Measurements from ENCODE around the gene PPP4R1.

The PPP4R1 gene

GRCh38 chr18:9597609-9598008 lies 16.8 kb downstream of the PPP4R1 start:
- Histone ChIP-seq H4K20me1 (peaks cover 40% of the 10 kb centered on the region), H3K36me3 (peaks cover 59% of the 10 kb centered on the region), H3K4me1 (no peaks in the 10 kb centered on the region), H3K27ac (no peak overlapping the region), H3K9ac (no peak overlapping the region), H3K4me3 (no peak overlapping the region), H3K27me3 (no peaks in the 10 kb centered on the region), H3K9me3 (peaks cover 58% of the 10 kb centered on the region), H3K4me2 (no peak overlapping the region)
- TF ChIP-seq Cebpa-rat (IDR thresholded peaks at IDR 0.05), result no peak

DNA sequence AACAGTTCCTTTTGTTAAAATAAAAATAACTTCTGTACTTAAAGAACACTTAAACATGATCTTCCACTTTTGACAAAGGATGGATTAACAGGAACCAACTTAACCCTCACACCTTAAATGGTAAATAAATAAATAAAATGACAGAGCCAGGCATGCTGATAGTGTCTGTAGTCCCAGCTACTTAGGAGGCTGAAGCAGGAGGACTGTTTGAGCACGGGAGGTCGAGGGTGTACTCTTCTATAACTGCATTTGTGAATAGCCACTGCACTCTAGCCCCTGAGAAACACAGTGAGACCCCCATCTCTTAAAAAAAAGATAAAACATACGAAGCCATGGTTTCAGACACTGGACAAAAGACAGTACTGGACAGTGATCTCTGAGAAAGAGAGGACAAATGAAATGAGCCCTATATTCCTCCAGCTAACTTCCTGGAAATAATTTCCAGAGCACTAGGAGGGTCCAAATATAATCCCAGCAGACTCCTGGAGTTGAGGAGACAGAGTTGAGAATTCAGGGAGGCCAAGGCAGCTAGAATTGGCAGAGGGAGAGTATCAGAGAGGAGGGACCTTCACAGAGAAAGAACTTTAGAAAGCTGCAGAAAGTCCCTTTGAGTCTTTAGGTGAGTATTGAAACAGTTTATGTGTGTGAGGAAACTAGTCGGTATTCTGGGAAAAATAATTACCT lies 17.4 kb downstream of the PPP4R1 start:
- H3K4me1 ChIP-seq, result no peaks in the 10 kb centered on the region
- H3K4me2 ChIP-seq, result no peak overlapping the region
- no peaks in the 10 kb centered on the region for H3K27me3 ChIP-seq
- H3K36me3 ChIP-seq, result peaks cover 61% of the 10 kb centered on the region
- H3K27ac ChIP-seq, result no peak overlapping the region
- H4K20me1 ChIP-seq, result peaks cover 40% of the 10 kb centered on the region
- no peak for TF ChIP-seq Cebpa-rat (IDR thresholded peaks at IDR 0.05)
- H3K9ac ChIP-seq, result no peak overlapping the region
- no peak overlapping the region for H3K4me3 ChIP-seq
- H3K9me3 ChIP-seq, result peaks cover 52% of the 10 kb centered on the region

DNA sequence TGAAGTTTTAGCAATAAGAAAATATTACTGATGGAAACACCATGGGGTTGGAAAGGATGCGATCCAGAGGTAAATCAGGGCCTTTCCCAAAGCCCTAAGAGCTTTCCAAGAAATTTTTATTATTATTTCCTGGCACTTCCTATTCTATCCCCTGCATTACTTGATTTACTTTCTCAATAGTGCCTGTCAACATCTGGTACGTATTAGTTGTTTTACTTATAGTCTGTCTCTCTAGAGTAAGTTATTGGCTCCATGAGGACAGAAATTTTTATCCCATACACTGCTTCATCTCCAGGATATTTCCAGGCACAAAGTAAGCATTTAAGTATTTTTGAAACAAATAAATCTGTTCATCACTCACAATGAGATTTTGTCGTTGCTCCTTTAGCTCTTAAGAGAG lies 18.1 kb downstream of the PPP4R1 start:
- H4K20me1 ChIP-seq, result peaks cover 40% of the 10 kb centered on the region
- no peak overlapping the region for H3K27ac ChIP-seq
- H3K4me2 ChIP-seq, result no peak overlapping the region
- H3K9ac ChIP-seq, result no peak overlapping the region
- no peaks in the 10 kb centered on the region for H3K4me1 ChIP-seq
- TF ChIP-seq Cebpa-rat (IDR thresholded peaks at IDR 0.05), result no peak
- H3K36me3 ChIP-seq, result peaks cover 64% of the 10 kb centered on the region
- H3K9me3 ChIP-seq, result peaks cover 45% of the 10 kb centered on the region
- no peak overlapping the region for H3K4me3 ChIP-seq
- no peaks in the 10 kb centered on the region for H3K27me3 ChIP-seq

DNA sequence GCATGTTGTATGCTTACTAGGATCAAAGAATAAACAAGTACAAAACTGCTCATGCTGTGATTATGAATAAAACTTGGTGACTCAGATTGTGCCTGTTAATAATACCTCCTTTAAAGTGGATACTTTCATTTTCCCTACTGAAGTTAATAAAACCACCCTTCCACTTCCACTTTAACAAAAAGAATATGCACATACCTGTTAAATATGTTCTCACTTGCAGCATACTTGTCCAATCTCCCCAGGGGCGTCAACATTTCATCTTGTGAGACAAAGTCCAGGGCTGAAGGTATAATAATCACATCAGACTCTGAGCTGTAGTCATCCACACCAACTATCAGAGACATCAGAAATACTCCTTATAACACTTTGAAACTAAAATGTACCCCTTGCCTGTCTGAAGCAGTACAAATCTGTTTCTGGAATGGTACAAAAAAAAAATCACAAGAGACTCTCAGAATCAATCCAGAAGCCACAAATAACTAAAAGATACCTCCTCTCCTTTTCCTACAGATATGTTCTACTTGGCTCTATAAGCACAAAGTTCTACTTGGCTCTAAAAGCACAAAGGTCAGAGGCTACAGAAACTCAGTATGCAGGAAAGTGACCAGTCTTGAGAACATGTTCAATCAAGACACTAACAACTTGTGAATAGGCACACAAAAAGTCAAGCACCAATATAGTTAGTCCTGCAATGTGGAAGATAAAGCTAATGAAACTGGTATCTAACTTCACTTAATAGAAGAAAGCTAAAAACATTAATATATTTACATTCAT lies 19.3 kb downstream of the PPP4R1 start:
- Histone ChIP-seq H3K4me1 (no peaks in the 10 kb centered on the region), H3K9ac (no peak overlapping the region), H3K36me3 (peaks cover 65% of the 10 kb centered on the region), H4K20me1 (peaks cover 40% of the 10 kb centered on the region), H3K27me3 (no peaks in the 10 kb centered on the region), H3K9me3 (peaks cover 33% of the 10 kb centered on the region), H3K27ac (no peak overlapping the region), H3K4me2 (no peak overlapping the region), H3K4me3 (no peak overlapping the region)
- TF ChIP-seq Cebpa-rat (IDR thresholded peaks at IDR 0.05), result no peak

GRCh38 chr18:9587924-9588323 lies 26.4 kb downstream of the PPP4R1 start:
- Histone ChIP-seq H4K20me1 (peaks cover 16% of the 10 kb centered on the region; the same call in 1 of the 2 replicates), H3K9me3 (no peaks in the 10 kb centered on the region; the same call in 1 of the 2 replicates), H3K27ac (no peak overlapping the region), H3K4me2 (no peak overlapping the region), H3K9ac (no peak overlapping the region), H3K4me3 (no peak overlapping the region), H3K27me3 (no peaks in the 10 kb centered on the region), H3K4me1 (no peaks in the 10 kb centered on the region), H3K36me3 (peaks cover 76% of the 10 kb centered on the region)
- no peak for TF ChIP-seq Cebpa-rat (IDR thresholded peaks at IDR 0.05)

- no peaks in the 10 kb centered on the region; the same call in 1 of the 2 replicates for H3K9me3 ChIP-seq
- H3K36me3 ChIP-seq, result peaks cover 78% of the 10 kb centered on the region
- H4K20me1 ChIP-seq, result peaks cover 16% of the 10 kb centered on the region; the same call in 1 of the 2 replicates
- no peak for TF ChIP-seq Cebpa-rat (IDR thresholded peaks at IDR 0.05)
- no peak overlapping the region for H3K9ac ChIP-seq
- no peaks in the 10 kb centered on the region for H3K4me1 ChIP-seq
- no peak overlapping the region for H3K27ac ChIP-seq
- no peak overlapping the region for H3K4me3 ChIP-seq
- H3K27me3 ChIP-seq, result no peaks in the 10 kb centered on the region
- H3K4me2 ChIP-seq, result no peak overlapping the region
Observed at GRCh38 chr18:9586814-9587213, 27.5 kb downstream of the PPP4R1 start.

DNA sequence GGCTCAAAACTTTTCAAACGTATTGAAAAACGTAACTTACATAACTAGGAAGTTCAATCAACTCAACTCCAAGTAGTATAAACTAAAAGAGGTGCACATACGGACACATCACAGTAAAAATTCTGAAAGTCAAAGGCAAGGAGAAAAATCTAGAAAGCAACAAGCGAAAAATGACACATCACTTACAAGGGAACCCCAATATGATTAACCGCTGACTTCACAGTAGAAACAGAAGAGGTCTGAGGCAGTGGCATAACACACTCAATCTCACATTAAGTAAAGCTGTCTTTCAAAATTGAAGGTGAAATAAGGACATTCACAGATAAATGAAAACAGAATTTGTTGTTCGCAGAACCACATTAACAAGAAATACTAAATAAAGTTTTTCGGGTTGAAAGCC lies 32.7 kb downstream of the PPP4R1 start:
- Histone ChIP-seq H3K4me1 (no peaks in the 10 kb centered on the region), H4K20me1 (peaks cover 6% of the 10 kb centered on the region; the same call in 1 of the 2 replicates), H3K4me2 (no peak overlapping the region), H3K36me3 (peaks cover 70% of the 10 kb centered on the region), H3K27ac (no peak overlapping the region), H3K9ac (no peak overlapping the region), H3K27me3 (no peaks in the 10 kb centered on the region), H3K9me3 (no peaks in the 10 kb centered on the region; the same call in 1 of the 2 replicates), H3K4me3 (no peak overlapping the region)
- no peak for TF ChIP-seq Cebpa-rat (IDR thresholded peaks at IDR 0.05)

- H3K4me3 ChIP-seq, result no peak overlapping the region
- no peak overlapping the region for H3K27ac ChIP-seq
- no peak for TF ChIP-seq Cebpa-rat (IDR thresholded peaks at IDR 0.05)
- no peak overlapping the region for H3K9ac ChIP-seq
- H3K27me3 ChIP-seq, result no peaks in the 10 kb centered on the region
- H4K20me1 ChIP-seq, result 0 out of 2 replicates have a peak, but pooled peaks cover 4% of the 10 kb centered on the region
- H3K4me1 ChIP-seq, result no peaks in the 10 kb centered on the region
- H3K4me2 ChIP-seq, result no peak overlapping the region
- H3K9me3 ChIP-seq, result no peaks in the 10 kb centered on the region; the same call in 1 of the 2 replicates
- H3K36me3 ChIP-seq, result peaks cover 78% of the 10 kb centered on the region
Observed at GRCh38 chr18:9578306-9578705, 36.1 kb downstream of the PPP4R1 start.

GRCh38 chr18:9577361-9577760 lies 37.0 kb downstream of the PPP4R1 start:
- no peaks in the 10 kb centered on the region for H3K4me1 ChIP-seq
- no peak overlapping the region for H3K4me2 ChIP-seq
- no peaks in the 10 kb centered on the region for H3K27me3 ChIP-seq
- H3K9ac ChIP-seq, result no peak overlapping the region
- TF ChIP-seq Cebpa-rat (IDR thresholded peaks at IDR 0.05), result no peak
- no peak overlapping the region for H3K4me3 ChIP-seq
- H3K36me3 ChIP-seq, result peaks cover 69% of the 10 kb centered on the region
- H4K20me1 ChIP-seq, result 0 out of 2 replicates have a peak, but pooled peaks cover 4% of the 10 kb centered on the region
- no peak overlapping the region for H3K27ac ChIP-seq
- H3K9me3 ChIP-seq, result no peaks in the 10 kb centered on the region

DNA sequence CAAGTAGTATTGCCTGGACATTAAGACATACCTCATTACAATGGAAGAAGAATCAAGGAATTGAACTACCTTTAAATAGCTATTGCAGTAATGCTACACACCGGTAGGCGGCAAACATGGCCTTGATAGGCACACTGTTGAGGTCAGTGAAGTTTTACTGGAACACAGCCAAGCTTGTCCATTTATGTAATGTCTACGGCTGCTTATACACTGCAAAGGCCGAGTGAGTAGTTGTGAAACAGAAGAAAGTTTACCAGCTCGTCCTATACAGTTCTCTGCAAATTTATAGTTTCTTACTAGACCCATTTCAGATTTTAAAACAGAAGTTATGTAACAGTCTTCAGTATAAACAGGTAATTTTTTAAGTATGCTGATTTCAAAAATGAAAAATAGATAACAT lies 38.8 kb downstream of the PPP4R1 start:
- TF ChIP-seq Cebpa-rat (IDR thresholded peaks at IDR 0.05), result no peak
- Histone ChIP-seq H3K4me1 (no peaks in the 10 kb centered on the region), H4K20me1 (0 out of 2 replicates have a peak, but pooled peaks cover 4% of the 10 kb centered on the region), H3K27me3 (no peaks in the 10 kb centered on the region), H3K9me3 (no peaks in the 10 kb centered on the region), H3K4me3 (no peak overlapping the region), H3K27ac (no peak overlapping the region), H3K9ac (no peak overlapping the region), H3K36me3 (peaks cover 67% of the 10 kb centered on the region), H3K4me2 (no peak overlapping the region)

Data from BLaER1 (cell line).